CD14-positive monocyte (primary cell): ENCODE data around the gene ADGRL3. TPM values are rescaled to one million over a fixed set of nuclear protein-coding genes. Genes with fewer than 3 reads are reported as not detected.

Experiments
- DNase-seq, 3 donors: peaks; one replicate each; pipeline ENCODE4 v3.0.0-alpha.2; 2011 to 2022
- H2AFZ ChIP-seq: 2 replicates; pipeline ENCODE4 v1.6.0; 2012; ENCODE audit warnings: mild to moderate bottlenecking, low read depth, low read length, inconsistent platforms; ENCODE audit not compliant: insufficient read depth, poor library complexity, severe bottlenecking
- H3K27ac ChIP-seq, 2 donors: 1 replicate in 1 of 2; 2 replicates in 1 of 2; pipeline ENCODE4 v1.5.1; 2012 to 2013; ENCODE audit warnings: low read length in 2 of 2, control low read depth in 1 of 2, inconsistent platforms in 1 of 2, low read depth in 1 of 2, mild to moderate bottlenecking in 1 of 2
- H3K27me3 ChIP-seq, 2 donors: one replicate each; pipeline versions ENCODE4 v1.6.0 to v1.6.1; 2011 to 2013; ENCODE audit warnings: low read length in 2 of 2; ENCODE audit not compliant: control insufficient read depth in 2 of 2, insufficient read depth in 2 of 2
- H3K36me3 ChIP-seq, 2 donors: replicated peaks in 1 of 2; 1 replicate in 1 of 2; 2 replicates in 1 of 2; pipeline versions ENCODE4 v1.5.1 to v1.6.1; 2012 to 2013; ENCODE audit warnings: low read length in 2 of 2, control low read depth in 1 of 2, inconsistent platforms in 1 of 2, mild to moderate bottlenecking in 1 of 2; ENCODE audit not compliant: insufficient read depth in 2 of 2, control insufficient read depth in 1 of 2
- H3K4me1 ChIP-seq, 2 donors: 1 replicate in 1 of 2; 2 replicates in 1 of 2; pipeline versions ENCODE4 v1.5.1 to v1.6.1; 2012 to 2013; ENCODE audit warnings: low read length in 2 of 2, control low read depth in 1 of 2, inconsistent platforms in 1 of 2, mild to moderate bottlenecking in 1 of 2, moderate library complexity in 1 of 2; ENCODE audit not compliant: insufficient read depth in 2 of 2, control insufficient read depth in 1 of 2
- H3K4me2 ChIP-seq: replicated peaks from 2 replicates; pipeline ENCODE3; 2012; ENCODE audit warnings: low read length, moderate library complexity, mild to moderate bottlenecking; ENCODE audit not compliant: poor library complexity, severe bottlenecking; ENCODE audit errors: extremely low read depth
- H3K4me3 ChIP-seq, 3 experiments: fragments of 200-600 bp in 1 of 3; sonication (generic) in 1 of 3; replicated peaks in 1 of 3; 1 replicate in 2 of 3; 2 replicates in 1 of 3; pipeline ENCODE4 v1.5.1; 2011 to 2013; ENCODE audit warnings: low read length in 3 of 3, mild to moderate bottlenecking in 3 of 3, control low read depth in 2 of 3, low read depth in 2 of 3, inconsistent platforms in 1 of 3, moderate library complexity in 1 of 3
- H3K79me2 ChIP-seq: 2 replicates; pipeline ENCODE4 v1.6.0; 2012; ENCODE audit warnings: mild to moderate bottlenecking, control low read depth, inconsistent platforms, low read length, moderate library complexity; ENCODE audit not compliant: insufficient read depth
- H3K9ac ChIP-seq: 2 replicates; pipeline ENCODE4 v1.6.0; 2017; ENCODE audit warnings: low read length, mild to moderate bottlenecking; ENCODE audit not compliant: insufficient read depth, poor library complexity, severe bottlenecking
- H3K9me3 ChIP-seq, 2 donors: replicated peaks in 1 of 2; 1 replicate in 1 of 2; 2 replicates in 1 of 2; pipeline versions ENCODE4 v1.5.1 to v1.6.1; 2012 to 2013; ENCODE audit warnings: low read length in 2 of 2, control low read depth in 1 of 2; ENCODE audit not compliant: control insufficient read depth in 1 of 2, insufficient read depth in 1 of 2
- H4K20me1 ChIP-seq: 2 replicates; pipeline ENCODE4 v1.6.0; 2012; ENCODE audit warnings: mild to moderate bottlenecking, low read length, control low read depth, moderate library complexity; ENCODE audit not compliant: insufficient read depth
- H3K27ac Mint-ChIP-seq, 7 donors: one replicate each; pipeline ENCODE4 v1.8.0; 2020; ENCODE audit warnings: mild to moderate bottlenecking in 7 of 7, mixed read lengths in 7 of 7, moderate library complexity in 6 of 7, inconsistent platforms in 2 of 7
- H3K27me3 Mint-ChIP-seq, 3 donors: one replicate each; pipeline ENCODE4 v1.8.0; 2021 to 2022; ENCODE audit warnings: low read depth in 3 of 3, mild to moderate bottlenecking in 3 of 3, mixed read lengths in 3 of 3, moderate library complexity in 3 of 3, inconsistent platforms in 1 of 3
- H3K36me3 Mint-ChIP-seq, 2 donors: one replicate each; pipeline ENCODE4 v1.8.0; 2020; ENCODE audit warnings: mixed read lengths in 2 of 2, inconsistent platforms in 1 of 2, mild to moderate bottlenecking in 1 of 2
- H3K4me1 Mint-ChIP-seq: one replicate; pipeline ENCODE4 v1.8.0; 2020; ENCODE audit warnings: mild to moderate bottlenecking, mixed read lengths
- H3K4me3 Mint-ChIP-seq, 2 donors: one replicate each; pipeline ENCODE4 v1.8.0; 2020; ENCODE audit warnings: mild to moderate bottlenecking in 2 of 2, mixed read lengths in 2 of 2, moderate library complexity in 1 of 2
- H3K9me3 Mint-ChIP-seq, 7 donors: one replicate each; pipeline ENCODE4 v1.8.0; 2020 to 2022; ENCODE audit warnings: mixed read lengths in 7 of 7, mild to moderate bottlenecking in 6 of 7, moderate library complexity in 6 of 7, inconsistent platforms in 2 of 7
- WGBS: methylation state at CpG from one replicate; pipeline ENCODE4 v1.1.5; 2013; ENCODE audit warnings: missing lambda C conversion rate; ENCODE audit not compliant: insufficient coverage; 5-methylcytosine and 5-hydroxymethylcytosine counted together
- intact Hi-C, 2 donors: fragments of 100-400 bp; cut with micrococcal nuclease; formaldehyde crosslinking; loops; one replicate each; pipeline versions ENCODE4 v1.15.0 to v1.15.1; 2023
- polyA plus RNA-seq, 3 donors: library from polyadenylated mRNA; depleted of rRNA in 1 of 3; unstranded in 2 of 3; stranded (reverse) in 1 of 3; fragments of 300-500 nt in 2 of 3; fragments of >200 nt in 1 of 3; fragmentation: Illumina TruSeq in 2 of 3; gene quantifications; 1 replicate in 2 of 3; 2 replicates in 1 of 3; pipeline ENCODE4 v1.2.3, GENCODE V29; 2012 to 2021
- TF ChIP-seq, protein P1 (sequence below): fragments of 200-600 bp; IDR thresholded peaks from one replicate; pipeline ENCODE4 v1.8.0; 2022; ENCODE audit warnings: antibody characterized with exemption, mild to moderate bottlenecking

ADGRL3 gene
- polyA plus RNA-seq, 3 donors: not detected

DNA sequence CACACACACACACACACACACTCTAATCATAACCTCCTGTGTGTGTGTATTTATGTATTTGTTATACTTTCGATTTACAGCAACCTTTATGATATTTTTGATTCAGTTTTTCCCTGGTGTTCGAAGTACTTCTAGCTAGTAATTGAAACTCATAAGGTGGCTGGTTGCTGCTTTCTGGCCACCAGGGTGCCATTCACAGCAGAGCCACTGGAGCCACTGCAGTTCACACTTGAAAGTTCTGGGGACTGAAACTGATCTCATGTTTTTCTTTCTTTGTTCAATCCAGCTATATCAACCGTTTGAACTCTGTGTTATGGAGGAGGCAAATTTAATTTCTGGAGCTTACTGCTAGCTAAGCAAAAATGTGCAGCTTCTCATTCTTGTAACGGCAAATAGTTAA lies 419.4 kb downstream of the ADGRL3 start:
- no peaks in the 10 kb centered on the region for H3K36me3 ChIP-seq
- no peaks in the 10 kb centered on the region for H3K4me1 ChIP-seq
- 100% methylated on average over 1 of the region's 4 CpGs for WGBS
- no peak overlapping the region for H3K27ac ChIP-seq
- H2AFZ ChIP-seq: no peak overlapping the region
- H3K4me3 ChIP-seq: no peak overlapping the region
- no peak overlapping the region for H3K9ac ChIP-seq
- Mint-ChIP-seq H3K36me3 (no peaks in the 10 kb centered on the region), H3K27ac (no peak overlapping the region), H3K4me3 (no peak overlapping the region), H3K4me1 (no peaks in the 10 kb centered on the region), H3K27me3 (peaks cover 0 to 3% (median 2%) of the 10 kb centered on the region in 3 donors), H3K9me3 (peaks cover 0 to 5% (median 0%) of the 10 kb centered on the region in 7 donors)
- no peaks in the 10 kb centered on the region for H3K79me2 ChIP-seq
- intact Hi-C loops: no loop called here
- H3K4me2 ChIP-seq: no peak overlapping the region
- DNase-seq: no peak
- H4K20me1 ChIP-seq: no peaks in the 10 kb centered on the region
- H3K9me3 ChIP-seq: no peaks in the 10 kb centered on the region
- TF ChIP-seq, protein P1, sequence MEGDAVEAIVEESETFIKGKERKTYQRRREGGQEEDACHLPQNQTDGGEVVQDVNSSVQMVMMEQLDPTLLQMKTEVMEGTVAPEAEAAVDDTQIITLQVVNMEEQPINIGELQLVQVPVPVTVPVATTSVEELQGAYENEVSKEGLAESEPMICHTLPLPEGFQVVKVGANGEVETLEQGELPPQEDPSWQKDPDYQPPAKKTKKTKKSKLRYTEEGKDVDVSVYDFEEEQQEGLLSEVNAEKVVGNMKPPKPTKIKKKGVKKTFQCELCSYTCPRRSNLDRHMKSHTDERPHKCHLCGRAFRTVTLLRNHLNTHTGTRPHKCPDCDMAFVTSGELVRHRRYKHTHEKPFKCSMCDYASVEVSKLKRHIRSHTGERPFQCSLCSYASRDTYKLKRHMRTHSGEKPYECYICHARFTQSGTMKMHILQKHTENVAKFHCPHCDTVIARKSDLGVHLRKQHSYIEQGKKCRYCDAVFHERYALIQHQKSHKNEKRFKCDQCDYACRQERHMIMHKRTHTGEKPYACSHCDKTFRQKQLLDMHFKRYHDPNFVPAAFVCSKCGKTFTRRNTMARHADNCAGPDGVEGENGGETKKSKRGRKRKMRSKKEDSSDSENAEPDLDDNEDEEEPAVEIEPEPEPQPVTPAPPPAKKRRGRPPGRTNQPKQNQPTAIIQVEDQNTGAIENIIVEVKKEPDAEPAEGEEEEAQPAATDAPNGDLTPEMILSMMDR: no peak
- H3K27me3 ChIP-seq: peaks cover 0 to 2% of the 10 kb centered on the region in 2 donors

GRCh38 chr4:61628282-61628681 lies 428.2 kb downstream of the ADGRL3 start:
- intact Hi-C loops: no loop called here
- no CpG with 5 or more reads among the region's 1 CpG for WGBS
- TF ChIP-seq, protein P1: no peak
- no peak overlapping the region for H3K27ac Mint-ChIP-seq
- no peaks in the 10 kb centered on the region for H3K36me3 Mint-ChIP-seq
- Histone ChIP-seq H3K27me3 (no peaks in the 10 kb centered on the region), H3K4me3 (no peak overlapping the region), H2AFZ (no peak overlapping the region), H3K9ac (no peak overlapping the region), H3K79me2 (no peaks in the 10 kb centered on the region), H3K4me2 (no peak overlapping the region), H3K9me3 (no peaks in the 10 kb centered on the region), H3K4me1 (no peaks in the 10 kb centered on the region), H3K36me3 (no peaks in the 10 kb centered on the region), H3K27ac (no peak overlapping the region), H4K20me1 (no peaks in the 10 kb centered on the region)
- H3K4me3 Mint-ChIP-seq: no peak overlapping the region
- H3K9me3 Mint-ChIP-seq: peaks cover 0 to 5% (median 0%) of the 10 kb centered on the region in 7 donors
- peaks cover 0 to 2% (median 0%) of the 10 kb centered on the region in 3 donors for H3K27me3 Mint-ChIP-seq
- H3K4me1 Mint-ChIP-seq: no peaks in the 10 kb centered on the region
- DNase-seq: no peak
